GM19324 (cell line): Measurements from ENCODE around the gene MRPS6.
A peak's percentile ranks its signal among the peaks of the same experiment; 100 is the strongest.

Source experiments
- ATAC-seq: cut with Tn5 transposase; IDR thresholded peaks from one replicate; pipeline ENCODE4 v1.9.1; 2021; ENCODE audit warnings: mild to moderate bottlenecking, moderate library complexity; ENCODE audit not compliant: unreplicated experiment, low FRiP score

The MRPS6 gene

GRCh38 chr21:34065027-34065426, 8.4 kb upstream of the MRPS6 start:
- ATAC-seq = no peak

- ATAC-seq = no peak
Observed at GRCh38 chr21:34071683-34072082, 1.7 kb upstream of the MRPS6 start.

GRCh38 chr21:34072145-34073031, 990 bp upstream of the MRPS6 start:
- peak; percentile 26 for ATAC-seq

- ATAC-seq = peak; percentile 53
Observed at GRCh38 chr21:34073749-34074282, 438 bp downstream of the MRPS6 start.

GRCh38 chr21:34074283-34075090, 1.1 kb downstream of the MRPS6 start:
- ATAC-seq = no peak

- ATAC-seq = no peak
Observed at GRCh38 chr21:34075091-34075425, 1.7 kb downstream of the MRPS6 start.

GRCh38 chr21:34075760-34076660, 2.6 kb downstream of the MRPS6 start:
- no peak for ATAC-seq

GRCh38 chr21:34076835-34077234, 3.5 kb downstream of the MRPS6 start:
- no peak for ATAC-seq

GRCh38 chr21:34077888-34078287, 4.5 kb downstream of the MRPS6 start:
- no peak for ATAC-seq

- ATAC-seq = no peak
Observed at GRCh38 chr21:34078915-34079314, 5.5 kb downstream of the MRPS6 start.

GRCh38 chr21:34080710-34081109, 7.3 kb downstream of the MRPS6 start:
- no peak for ATAC-seq

- no peak for ATAC-seq
Observed at GRCh38 chr21:34082769-34083168, 9.4 kb downstream of the MRPS6 start.

GRCh38 chr21:34083357-34083756, 10.0 kb downstream of the MRPS6 start:
- no peak for ATAC-seq

GRCh38 chr21:34085129-34085528, 11.8 kb downstream of the MRPS6 start:
- no peak for ATAC-seq

GRCh38 chr21:34086887-34087306, 13.5 kb downstream of the MRPS6 start:
- no peak for ATAC-seq

GRCh38 chr21:34088752-34089151, 15.4 kb downstream of the MRPS6 start:
- no peak for ATAC-seq

GRCh38 chr21:34091032-34091431, 17.7 kb downstream of the MRPS6 start:
- ATAC-seq = no peak

- no peak for ATAC-seq
Observed at GRCh38 chr21:34091607-34092006, 18.2 kb downstream of the MRPS6 start.

GRCh38 chr21:34092262-34092921, 19.0 kb downstream of the MRPS6 start:
- ATAC-seq = no peak

GRCh38 chr21:34093083-34093482, 19.7 kb downstream of the MRPS6 start:
- no peak for ATAC-seq
